ENCODE measurements around the gene SP1.
"Not testable (repeated sequence)": the region's sequence is repeated elsewhere in the genome, so short reads cannot be mapped to it uniquely, and the experiment has no call there.

SP1 gene

GRCh38 chr12:53413485-53414204, 33.7 kb downstream of the SP1 start:
- Histone ChIP-seq H3K9me3 (ENCODE audit: control insufficient read depth, insufficient read depth, low read length) (no peaks in the 10 kb centered on the region), H3K4me1 (ENCODE audit: insufficient read depth, low read length) (peaks cover 9% of the 10 kb centered on the region; the same call in 1 of the 2 replicates), H3K9ac (ENCODE audit: low read depth, low read length) (no peak overlapping the region), H3K36me3 (ENCODE audit: insufficient read depth, low read length) (peaks cover 16% of the 10 kb centered on the region)

DNA sequence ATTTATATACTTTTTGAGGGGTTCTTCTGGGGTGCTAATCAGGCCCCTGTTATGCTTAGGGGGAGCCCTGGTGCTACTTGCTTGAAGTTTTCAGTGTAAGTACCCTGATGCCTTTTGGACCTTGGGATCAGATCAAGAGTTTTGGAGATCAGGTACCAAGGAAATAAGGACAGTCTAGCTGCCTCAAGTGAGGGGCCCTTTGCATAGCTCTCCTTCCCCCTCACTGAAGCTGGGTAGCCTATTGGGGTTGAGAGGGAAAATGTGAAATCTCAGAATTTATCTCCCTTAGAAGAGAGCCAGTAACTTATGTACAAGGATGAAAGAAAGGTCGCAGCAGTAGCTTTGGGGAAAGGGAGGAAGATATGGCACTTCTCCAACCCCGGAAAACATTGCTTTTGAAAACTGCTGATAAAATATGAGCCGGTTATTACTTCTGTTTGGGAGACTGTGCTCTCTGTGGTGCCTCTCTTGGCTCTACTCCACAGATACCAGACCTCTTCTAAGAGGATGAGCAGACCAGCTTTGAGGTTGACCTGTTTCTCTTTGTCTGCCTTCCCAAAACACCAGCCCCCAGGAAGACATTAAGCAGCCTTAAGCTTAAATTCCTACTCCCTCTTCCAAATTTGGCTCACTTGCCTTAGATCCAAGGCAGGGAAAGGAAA, 34.9 kb downstream of the SP1 start:
- Histone ChIP-seq H3K9ac (ENCODE audit: low read depth, low read length) (no peak overlapping the region), H3K36me3 (ENCODE audit: insufficient read depth, low read length) (peaks cover 16% of the 10 kb centered on the region), H3K9me3 (ENCODE audit: control insufficient read depth, insufficient read depth, low read length) (no peaks in the 10 kb centered on the region), H3K4me1 (ENCODE audit: insufficient read depth, low read length) (peaks cover 9% of the 10 kb centered on the region; the same call in 1 of the 2 replicates)

DNA sequence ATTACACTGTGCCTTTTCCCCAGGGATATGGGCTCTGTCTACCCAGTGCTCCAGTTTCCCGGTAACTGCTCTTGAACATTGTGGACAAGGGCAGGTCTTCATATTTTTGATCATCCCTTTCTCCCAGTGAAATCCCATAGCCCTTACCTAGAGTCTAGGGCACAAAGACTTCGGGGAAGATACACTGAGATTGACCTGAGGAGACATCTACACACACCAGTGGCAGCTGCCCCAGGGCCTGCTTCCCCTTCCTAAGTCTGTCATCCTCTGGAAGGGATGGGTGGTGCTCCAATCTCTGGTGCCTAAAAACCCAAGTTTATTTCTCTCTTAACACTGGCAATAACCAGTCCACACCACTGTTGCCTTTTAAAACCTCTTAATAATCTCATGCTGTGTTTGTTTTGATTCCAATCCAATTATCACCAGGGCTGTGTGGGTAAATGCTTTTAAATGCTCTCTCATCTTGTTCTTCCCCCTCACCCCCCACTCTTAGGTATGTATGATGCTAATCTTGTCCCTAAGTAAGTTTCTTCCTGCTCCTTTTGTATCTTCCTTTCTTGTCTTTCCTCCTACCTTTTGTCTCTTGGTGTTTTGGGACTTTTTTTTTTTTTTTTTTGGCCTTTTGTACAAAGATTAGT, 35.9 kb downstream of the SP1 start:
- not testable (repeated sequence) for H3K9me3 ChIP-seq (ENCODE audit: control insufficient read depth, insufficient read depth, low read length); H3K9ac ChIP-seq (ENCODE audit: low read depth, low read length)
- Histone ChIP-seq H3K4me1 (ENCODE audit: insufficient read depth, low read length) (peaks cover 15% of the 10 kb centered on the region; the same call in 1 of the 2 replicates), H3K36me3 (ENCODE audit: insufficient read depth, low read length) (peaks cover 13% of the 10 kb centered on the region)

- H3K36me3 ChIP-seq (ENCODE audit: insufficient read depth, low read length); H3K9ac ChIP-seq (ENCODE audit: low read depth, low read length); H3K9me3 ChIP-seq (ENCODE audit: control insufficient read depth, insufficient read depth, low read length): not testable (repeated sequence)
- peaks cover 16% of the 10 kb centered on the region; the same call in 1 of the 2 replicates for H3K4me1 ChIP-seq (ENCODE audit: insufficient read depth, low read length)
Observed at GRCh38 chr12:53417291-53417816, 37.4 kb downstream of the SP1 start.

GRCh38 chr12:53418221-53418620, 38.2 kb downstream of the SP1 start:
- H3K9me3 ChIP-seq (ENCODE audit: control insufficient read depth, insufficient read depth, low read length): no peaks in the 10 kb centered on the region
- no peak overlapping the region for H3K9ac ChIP-seq (ENCODE audit: low read depth, low read length)
- peaks cover 16% of the 10 kb centered on the region; the same call in 1 of the 2 replicates for H3K4me1 ChIP-seq (ENCODE audit: insufficient read depth, low read length)
- no peaks in the 10 kb centered on the region for H3K36me3 ChIP-seq (ENCODE audit: insufficient read depth, low read length)

DNA sequence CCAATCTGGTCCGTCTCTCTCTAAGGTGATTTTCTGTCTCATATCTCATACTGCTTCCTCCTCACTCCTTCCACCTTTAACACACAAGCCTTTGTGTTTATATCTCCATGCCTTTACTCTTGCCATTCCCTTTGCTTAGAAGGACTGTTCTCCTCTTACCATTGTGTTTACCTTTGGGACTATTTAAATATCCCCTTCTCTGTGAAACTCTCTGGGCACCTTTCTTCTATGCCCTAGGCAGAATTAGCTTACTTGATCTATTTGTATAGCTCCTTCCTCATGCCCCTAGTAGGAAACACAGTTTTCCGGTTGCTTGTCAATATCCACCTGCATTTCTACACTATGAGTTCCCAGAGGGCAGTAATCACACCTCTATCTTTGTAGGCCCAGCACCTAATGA, 39.8 kb downstream of the SP1 start:
- H3K36me3 ChIP-seq (ENCODE audit: insufficient read depth, low read length): no peaks in the 10 kb centered on the region
- no peak overlapping the region for H3K9ac ChIP-seq (ENCODE audit: low read depth, low read length)
- peaks cover 16% of the 10 kb centered on the region; the same call in 1 of the 2 replicates for H3K4me1 ChIP-seq (ENCODE audit: insufficient read depth, low read length)
- H3K9me3 ChIP-seq (ENCODE audit: control insufficient read depth, insufficient read depth, low read length): no peaks in the 10 kb centered on the region

DNA sequence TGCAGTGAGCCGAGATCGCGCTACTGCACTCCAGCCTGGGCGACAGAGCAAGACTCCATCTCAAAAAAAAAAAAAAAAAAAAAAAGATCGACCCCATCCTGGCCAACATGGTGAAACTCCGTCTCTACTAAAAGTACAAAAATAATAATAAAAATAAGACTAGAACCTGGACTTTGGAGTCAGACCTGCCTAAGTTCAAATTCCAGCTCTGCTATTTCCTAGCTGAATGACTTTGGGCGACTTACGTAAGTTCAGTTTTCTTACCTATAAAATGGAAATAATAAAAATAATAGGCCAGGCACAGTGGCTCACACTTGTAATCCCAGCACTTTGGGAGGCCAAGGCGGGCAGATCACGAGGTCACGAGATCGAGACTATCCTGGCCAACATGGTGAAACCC, 42.3 kb downstream of the SP1 start:
- not testable (repeated sequence) for H3K9ac ChIP-seq (ENCODE audit: low read depth, low read length)

GRCh38 chr12:53423597-53423996, 43.6 kb downstream of the SP1 start, which contains the start of gene AMHR2:
Gene AMHR2 (plus strand): TSS chr12:53423855. CDS start chr12:53423935, 80 bp downstream.
- peaks cover 6% of the 10 kb centered on the region; the same call in 1 of the 2 replicates for H3K4me1 ChIP-seq (ENCODE audit: insufficient read depth, low read length)
- no peak within 1 kb of the TSS for H3K9ac ChIP-seq (ENCODE audit: low read depth, low read length)
- H3K9me3 ChIP-seq (ENCODE audit: control insufficient read depth, insufficient read depth, low read length): no peaks in the 10 kb centered on the region
- H3K36me3 ChIP-seq (ENCODE audit: insufficient read depth, low read length): no peaks in the 10 kb centered on the region

More for the DNA sequence above, 42.3 kb downstream of the SP1 start:
- H3K9me3 ChIP-seq (ENCODE audit: control insufficient read depth, insufficient read depth, low read length); H3K36me3 ChIP-seq (ENCODE audit: insufficient read depth, low read length); H3K4me1 ChIP-seq (ENCODE audit: insufficient read depth, low read length): not testable (repeated sequence)

DNA sequence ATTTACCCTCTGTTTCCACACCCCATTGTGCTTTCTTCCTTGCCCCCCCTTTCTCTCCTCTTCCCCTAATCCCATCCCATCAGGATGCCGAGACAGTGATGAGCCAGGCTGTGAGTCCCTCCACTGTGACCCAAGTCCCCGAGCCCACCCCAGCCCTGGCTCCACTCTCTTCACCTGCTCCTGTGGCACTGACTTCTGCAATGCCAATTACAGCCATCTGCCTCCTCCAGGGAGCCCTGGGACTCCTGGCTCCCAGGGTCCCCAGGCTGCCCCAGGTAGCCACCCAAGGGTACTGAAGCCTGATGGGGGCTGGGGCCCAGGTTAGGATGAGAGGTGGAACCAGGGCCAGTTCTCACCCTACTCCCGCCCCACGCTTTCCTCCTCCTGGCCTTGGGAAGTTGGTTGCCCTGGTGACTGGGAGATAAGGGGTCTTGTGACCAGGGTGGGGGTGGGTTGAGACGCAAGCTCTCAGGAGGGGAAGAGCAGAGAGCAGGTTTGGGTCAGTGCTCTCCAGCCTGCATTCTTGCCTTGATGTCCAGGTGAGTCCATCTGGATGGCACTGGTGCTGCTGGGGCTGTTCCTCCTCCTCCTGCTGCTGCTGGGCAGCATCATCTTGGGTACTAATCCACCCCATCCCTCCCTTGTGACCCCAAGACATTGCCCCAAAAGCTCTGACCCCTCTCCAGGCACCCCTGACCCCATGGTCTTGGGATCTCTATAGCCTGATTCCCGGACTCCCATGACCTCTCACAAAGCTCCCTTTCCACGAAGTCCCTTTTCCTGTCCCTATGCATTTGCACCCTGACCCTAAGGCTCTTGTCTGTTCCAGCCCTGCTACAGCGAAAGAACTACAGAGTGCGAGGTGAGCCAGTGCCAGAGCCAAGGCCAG, 44.9 kb downstream of the SP1 start:
- Histone ChIP-seq H3K4me1 (ENCODE audit: insufficient read depth, low read length) (peaks cover 6% of the 10 kb centered on the region; the same call in 1 of the 2 replicates), H3K9me3 (ENCODE audit: control insufficient read depth, insufficient read depth, low read length) (no peaks in the 10 kb centered on the region), H3K36me3 (ENCODE audit: insufficient read depth, low read length) (no peaks in the 10 kb centered on the region), H3K9ac (ENCODE audit: low read depth, low read length) (no peak overlapping the region)

- H3K4me1 ChIP-seq (ENCODE audit: insufficient read depth, low read length): peaks cover 3% of the 10 kb centered on the region; the same call in 1 of the 2 replicates
- no peaks in the 10 kb centered on the region for H3K36me3 ChIP-seq (ENCODE audit: insufficient read depth, low read length)
- H3K9me3 ChIP-seq (ENCODE audit: control insufficient read depth, insufficient read depth, low read length): no peaks in the 10 kb centered on the region
- H3K9ac ChIP-seq (ENCODE audit: low read depth, low read length): no peak overlapping the region
Observed at GRCh38 chr12:53425515-53426150, 45.7 kb downstream of the SP1 start.

DNA sequence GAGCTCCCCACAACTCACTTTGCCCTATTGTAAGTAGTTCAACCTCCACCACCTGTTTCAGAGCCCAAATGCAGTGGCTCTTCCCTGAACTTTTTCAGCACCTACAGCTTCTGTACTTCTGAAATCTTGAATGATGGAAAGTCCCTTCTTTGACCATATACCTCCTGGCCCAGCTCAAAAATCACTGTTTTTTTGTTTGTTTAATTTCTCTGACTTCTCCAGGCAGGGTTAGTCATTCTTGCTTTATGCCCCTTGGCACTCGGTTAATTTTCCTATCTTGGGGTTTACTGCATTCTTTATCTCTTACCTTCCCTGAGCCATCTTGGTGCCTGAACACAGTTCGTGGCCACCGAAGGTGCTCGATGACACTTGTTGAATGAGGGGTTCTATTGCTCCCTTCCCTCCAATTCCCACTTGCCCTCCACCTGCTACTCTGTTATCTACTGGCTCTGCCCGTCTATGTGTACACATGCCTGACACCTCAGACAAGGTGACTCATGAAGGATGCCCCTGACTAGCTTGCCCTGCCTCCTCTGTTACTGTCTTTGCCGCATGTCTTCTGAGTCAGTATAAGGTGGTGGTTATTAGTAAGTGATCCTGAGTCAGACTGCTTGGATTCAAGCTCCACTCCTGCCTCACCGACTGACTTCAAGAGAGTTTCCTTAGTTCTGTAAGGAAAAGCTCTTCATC, 48.1 kb downstream of the SP1 start:
- H3K36me3 ChIP-seq (ENCODE audit: insufficient read depth, low read length): no peaks in the 10 kb centered on the region
- no peaks in the 10 kb centered on the region for H3K4me1 ChIP-seq (ENCODE audit: insufficient read depth, low read length)
- no peak overlapping the region for H3K9ac ChIP-seq (ENCODE audit: low read depth, low read length)
- H3K9me3 ChIP-seq (ENCODE audit: control insufficient read depth, insufficient read depth, low read length): no peaks in the 10 kb centered on the region

DNA sequence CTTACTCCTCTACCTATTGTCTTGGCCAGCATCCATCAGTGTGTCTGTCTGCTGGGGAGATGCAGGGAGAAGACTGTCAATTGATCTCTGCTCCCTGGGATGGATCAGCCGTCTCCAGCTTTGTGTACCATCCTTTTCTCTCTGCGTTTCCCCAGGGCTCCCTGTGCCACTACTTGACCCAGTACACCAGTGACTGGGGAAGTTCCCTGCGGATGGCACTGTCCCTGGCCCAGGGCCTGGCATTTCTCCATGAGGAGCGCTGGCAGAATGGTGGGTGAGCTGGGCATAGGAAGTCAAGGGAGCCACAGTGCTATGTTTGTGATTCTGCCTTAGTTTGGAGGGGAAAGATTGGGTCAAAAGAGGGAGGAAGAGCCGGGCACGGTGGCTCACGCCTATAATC, 48.8 kb downstream of the SP1 start:
- Histone ChIP-seq H3K4me1 (ENCODE audit: insufficient read depth, low read length) (no peaks in the 10 kb centered on the region), H3K9me3 (ENCODE audit: control insufficient read depth, insufficient read depth, low read length) (no peaks in the 10 kb centered on the region), H3K36me3 (ENCODE audit: insufficient read depth, low read length) (no peaks in the 10 kb centered on the region), H3K9ac (ENCODE audit: low read depth, low read length) (no peak overlapping the region)

DNA sequence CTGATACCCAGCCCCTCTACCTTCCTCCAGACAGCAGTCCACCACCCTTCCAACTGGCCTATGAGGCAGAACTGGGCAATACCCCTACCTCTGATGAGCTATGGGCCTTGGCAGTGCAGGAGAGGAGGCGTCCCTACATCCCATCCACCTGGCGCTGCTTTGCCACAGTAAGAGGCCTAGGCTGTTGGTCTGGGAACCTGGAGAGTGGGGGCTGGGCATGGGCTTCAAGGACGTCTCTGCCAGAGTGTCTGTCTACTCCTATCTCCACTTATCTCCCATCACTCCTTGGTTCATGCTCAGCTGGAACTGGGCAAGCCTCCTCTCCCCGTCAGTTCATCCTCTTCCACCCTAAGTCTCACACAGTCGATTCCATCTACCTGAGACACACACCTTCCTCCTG, 50.1 kb downstream of the SP1 start:
- Histone ChIP-seq H3K4me1 (ENCODE audit: insufficient read depth, low read length) (no peaks in the 10 kb centered on the region), H3K36me3 (ENCODE audit: insufficient read depth, low read length) (no peaks in the 10 kb centered on the region), H3K9ac (ENCODE audit: low read depth, low read length) (no peak overlapping the region), H3K9me3 (ENCODE audit: control insufficient read depth, insufficient read depth, low read length) (no peaks in the 10 kb centered on the region)

Measured in ES-I3 (cell line).